Testis (tissue), 3 donors: ENCODE data around the gene NDUFAF2. TPM values are rescaled to one million over a fixed set of nuclear protein-coding genes. Genes with fewer than 3 reads are reported as not detected.

Experiments
- DNase-seq: peaks from one replicate; pipeline ENCODE4 v3.0.0-alpha.2; 2019
- H3K27ac ChIP-seq, 2 donors: fragments of 200-600 bp; sonication (generic); one replicate each; pipeline ENCODE4 v1.5.1; 2019
- H3K27me3 ChIP-seq: fragments of 200-600 bp; sonication (generic); one replicate; pipeline ENCODE4 v1.5.1; 2019
- H3K36me3 ChIP-seq: fragments of 200-600 bp; sonication (generic); one replicate; pipeline ENCODE4 v1.5.1; 2017; ENCODE audit warnings: low read depth; ENCODE audit errors: missing control alignments
- H3K4me1 ChIP-seq: fragments of 200-600 bp; sonication (generic); one replicate; pipeline ENCODE4 v1.5.1; 2019
- H3K4me3 ChIP-seq, 2 donors: fragments of 200-600 bp; sonication (generic); one replicate each; pipeline ENCODE4 v1.5.1; 2017 to 2019
- H3K9me3 ChIP-seq: fragments of 200-600 bp; sonication (generic); one replicate; pipeline ENCODE4 v1.5.1; 2017
- POLR2A ChIP-seq: fragments of 450-650 bp; IDR thresholded peaks from one replicate; pipeline ENCODE4 v1.6.1; 2017; ENCODE audit warnings: antibody characterized with exemption, mild to moderate bottlenecking, moderate library complexity
- WGBS, 2 donors: methylation state at CpG; one replicate each; pipeline ENCODE4 v1.1.5; 2018; 5-methylcytosine and 5-hydroxymethylcytosine counted together
- intact Hi-C: fragments of 100-400 bp; cut with DNase I; formaldehyde crosslinking; loops from one replicate; pipeline ENCODE4 v1.15.1; 2023; ENCODE audit warnings: low total_unique reads
- polyA plus RNA-seq: library from polyadenylated mRNA; stranded (reverse); fragments of 350-450 nt; fragmentation: Illumina TruSeq; extraction: RNeasy Lipid Tissue Mini Kit (QIAGEN cat#74804); gene quantifications from one replicate; pipeline ENCODE4 v1.2.3, GENCODE V29; 2014; ENCODE audit warnings: low read depth, low replicate concordance; ENCODE audit not compliant: insufficient read depth
- total RNA-seq, 2 donors: library from RNA; depleted of rRNA; stranded (reverse); fragments of >200 nt; gene quantifications; one replicate each; pipeline ENCODE4 v1.2.3, GENCODE V29; 2016
- TF ChIP-seq, protein P1 (sequence below), 3 experiments: fragments of 450-650 bp in 2 of 3; fragments of 200-600 bp in 1 of 3; sonication (generic) in 1 of 3; IDR thresholded peaks; one replicate each; pipeline ENCODE4 v1.5.1; 2016 to 2019; ENCODE audit warnings: antibody characterized with exemption in 3 of 3, mild to moderate bottlenecking in 2 of 3, moderate library complexity in 1 of 3

Gene NDUFAF2
- total and polyA plus RNA-seq, 3 donors from 2014 or later: 18.1 to 30.8 (median 22.3) TPM

DNA sequence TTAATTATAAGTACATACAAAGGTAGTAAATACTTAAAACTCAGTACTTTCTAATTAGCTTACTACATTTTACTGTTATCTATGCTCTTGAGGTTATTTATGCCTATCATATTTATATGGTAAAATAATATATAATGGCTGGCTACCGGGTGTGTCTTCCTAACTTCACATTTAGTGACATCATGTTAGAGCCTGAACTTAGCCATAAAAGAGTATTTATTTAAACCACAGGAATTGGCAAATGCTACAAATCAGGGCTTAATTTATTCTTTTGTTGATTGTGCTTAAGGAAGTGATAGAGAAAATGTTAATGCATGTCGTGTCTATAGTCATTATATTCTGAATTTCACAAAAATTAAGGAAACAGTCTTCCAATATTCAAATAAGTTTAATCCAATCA, 73.1 kb downstream of the NDUFAF2 start:
- 90 to 91% methylated on average over 2 of the region's 2 CpGs for WGBS, 2 donors
- no peaks in the 10 kb centered on the region for H3K27me3 ChIP-seq
- no peaks in the 10 kb centered on the region for H3K36me3 ChIP-seq
- DNase-seq: no peak
- TF ChIP-seq, protein P1, sequence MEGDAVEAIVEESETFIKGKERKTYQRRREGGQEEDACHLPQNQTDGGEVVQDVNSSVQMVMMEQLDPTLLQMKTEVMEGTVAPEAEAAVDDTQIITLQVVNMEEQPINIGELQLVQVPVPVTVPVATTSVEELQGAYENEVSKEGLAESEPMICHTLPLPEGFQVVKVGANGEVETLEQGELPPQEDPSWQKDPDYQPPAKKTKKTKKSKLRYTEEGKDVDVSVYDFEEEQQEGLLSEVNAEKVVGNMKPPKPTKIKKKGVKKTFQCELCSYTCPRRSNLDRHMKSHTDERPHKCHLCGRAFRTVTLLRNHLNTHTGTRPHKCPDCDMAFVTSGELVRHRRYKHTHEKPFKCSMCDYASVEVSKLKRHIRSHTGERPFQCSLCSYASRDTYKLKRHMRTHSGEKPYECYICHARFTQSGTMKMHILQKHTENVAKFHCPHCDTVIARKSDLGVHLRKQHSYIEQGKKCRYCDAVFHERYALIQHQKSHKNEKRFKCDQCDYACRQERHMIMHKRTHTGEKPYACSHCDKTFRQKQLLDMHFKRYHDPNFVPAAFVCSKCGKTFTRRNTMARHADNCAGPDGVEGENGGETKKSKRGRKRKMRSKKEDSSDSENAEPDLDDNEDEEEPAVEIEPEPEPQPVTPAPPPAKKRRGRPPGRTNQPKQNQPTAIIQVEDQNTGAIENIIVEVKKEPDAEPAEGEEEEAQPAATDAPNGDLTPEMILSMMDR (IDR thresholded peaks at IDR 0.05): no peak
- TF ChIP-seq POLR2A: no peak
- intact Hi-C loops: no loop called here
- H3K4me1 ChIP-seq: no peaks in the 10 kb centered on the region
- H3K4me3 ChIP-seq: no peak overlapping the region
- H3K9me3 ChIP-seq: no peaks in the 10 kb centered on the region
- no peak overlapping the region for H3K27ac ChIP-seq

DNA sequence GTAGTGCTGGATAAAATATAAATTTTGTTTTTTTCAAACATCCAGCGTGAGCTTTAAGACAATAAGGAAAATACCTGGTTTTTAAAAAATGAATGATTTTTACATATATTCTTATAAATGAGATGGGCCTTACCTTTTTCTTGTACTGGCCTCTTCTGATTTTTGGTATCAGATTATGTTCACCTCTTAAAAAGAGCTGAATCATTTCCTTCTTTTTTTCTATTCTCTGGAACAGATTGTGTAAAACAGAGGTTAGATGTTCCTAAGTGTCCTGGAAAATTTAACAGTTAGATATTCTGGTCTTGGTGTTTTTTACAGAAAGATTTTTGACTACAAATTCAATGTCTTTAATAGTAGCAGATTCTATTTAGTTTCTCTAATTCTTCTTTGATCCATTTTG, 74.6 kb downstream of the NDUFAF2 start:
- TF ChIP-seq, protein P1 (IDR thresholded peaks at IDR 0.05): no peak
- no peak for TF ChIP-seq POLR2A

DNA sequence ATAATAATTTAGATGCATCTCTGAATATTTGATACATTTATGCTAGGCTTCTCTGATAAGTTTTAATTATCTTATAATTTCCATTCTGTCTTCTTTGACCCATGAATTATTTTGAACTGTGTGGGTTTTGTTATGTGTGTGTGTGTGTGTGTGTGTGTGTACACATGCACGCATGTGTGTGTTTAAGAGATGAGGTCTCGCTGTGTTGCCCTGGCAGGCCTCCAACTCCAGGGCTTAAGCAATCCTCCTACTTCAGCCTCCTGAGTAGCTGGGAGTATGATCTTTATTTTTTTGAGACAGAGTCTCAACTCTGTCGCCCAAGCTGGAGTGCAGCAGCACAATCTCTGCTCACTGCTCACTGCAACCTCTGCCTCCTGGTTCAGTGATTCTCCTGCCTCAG, 75.4 kb downstream of the NDUFAF2 start:
- WGBS, 2 donors: 64 to 70% methylated on average over 3 of the region's 3 CpGs

More for the DNA sequence above, 74.6 kb downstream of the NDUFAF2 start:
- no peak for DNase-seq
- Histone ChIP-seq H3K36me3 (no peaks in the 10 kb centered on the region), H3K9me3 (no peaks in the 10 kb centered on the region), H3K4me1 (no peaks in the 10 kb centered on the region), H3K27ac (no peak overlapping the region), H3K4me3 (no peak overlapping the region), H3K27me3 (no peaks in the 10 kb centered on the region)
- intact Hi-C loops: no loop called here
- whole genome bisulfite sequencing, 2 donors: 95 to 100% methylated on average over 1 of the region's 1 CpG

DNA sequence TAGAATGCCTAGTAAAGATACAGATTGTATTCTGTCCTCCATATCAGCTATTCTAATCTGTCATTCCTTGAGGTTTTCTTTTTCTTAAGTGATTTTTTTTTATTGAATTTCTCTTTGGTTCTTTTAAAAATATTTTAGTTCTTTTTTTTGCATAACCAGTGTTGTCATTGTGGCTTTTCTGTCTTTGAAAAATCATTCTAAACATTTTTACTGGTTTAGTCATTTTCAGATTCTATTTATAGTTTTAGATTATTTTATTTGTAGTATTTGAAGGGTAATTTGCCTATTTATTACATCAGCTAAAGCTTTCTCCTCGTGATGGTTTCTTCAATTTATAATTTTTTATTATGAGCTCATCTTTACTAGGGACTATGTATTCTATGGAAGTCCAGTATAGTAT, 78.1 kb downstream of the NDUFAF2 start:
- intact Hi-C loops: no loop called here
- Histone ChIP-seq H3K4me1 (no peaks in the 10 kb centered on the region), H3K4me3 (no peak overlapping the region), H3K27ac (no peak overlapping the region), H3K27me3 (no peaks in the 10 kb centered on the region), H3K9me3 (no peaks in the 10 kb centered on the region), H3K36me3 (no peaks in the 10 kb centered on the region)
- DNase-seq: no peak
- 86 to 95% methylated on average over 1 of the region's 1 CpG for WGBS, 2 donors
- TF ChIP-seq, protein P1 (IDR thresholded peaks at IDR 0.05): no peak
- no peak for TF ChIP-seq POLR2A

More for the DNA sequence above, 75.4 kb downstream of the NDUFAF2 start:
- H3K36me3 ChIP-seq: no peaks in the 10 kb centered on the region
- intact Hi-C loops: no loop called here
- no peak for DNase-seq
- no peaks in the 10 kb centered on the region for H3K4me1 ChIP-seq
- no peak overlapping the region for H3K4me3 ChIP-seq
- no peaks in the 10 kb centered on the region for H3K9me3 ChIP-seq
- H3K27me3 ChIP-seq: no peaks in the 10 kb centered on the region
- TF ChIP-seq, protein P1 (IDR thresholded peaks at IDR 0.05): no peak
- no peak for TF ChIP-seq POLR2A
- H3K27ac ChIP-seq: no peak overlapping the region

DNA sequence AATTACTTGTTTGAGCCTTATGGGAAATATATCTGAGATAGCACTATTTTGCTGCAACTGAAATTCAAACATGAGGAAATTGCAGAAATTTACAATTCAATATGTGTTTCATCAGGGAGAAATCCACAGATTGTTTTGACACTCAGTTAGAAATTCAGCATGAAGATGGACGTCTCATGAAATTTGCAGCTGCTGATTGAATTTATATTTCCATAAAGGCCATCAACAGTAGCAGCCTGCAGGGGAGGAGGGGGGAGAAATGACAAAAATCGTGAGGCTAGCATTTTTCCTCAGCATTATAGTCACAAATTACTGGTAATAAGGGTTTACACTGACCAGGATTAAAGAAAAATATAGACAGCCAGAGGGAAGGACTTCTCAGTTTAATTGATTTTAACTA, 81.0 kb downstream of the NDUFAF2 start:
- H3K27ac ChIP-seq: no peak overlapping the region
- no peaks in the 10 kb centered on the region for H3K27me3 ChIP-seq
- 79 to 80% methylated on average over 2 of the region's 2 CpGs for WGBS, 2 donors
- intact Hi-C loops: no loop called here
- H3K4me1 ChIP-seq: no peaks in the 10 kb centered on the region
- H3K4me3 ChIP-seq: no peak overlapping the region
- no peak for DNase-seq
- no peaks in the 10 kb centered on the region for H3K36me3 ChIP-seq
- no peaks in the 10 kb centered on the region for H3K9me3 ChIP-seq
- TF ChIP-seq, protein P1 (IDR thresholded peaks at IDR 0.05): no peak
- TF ChIP-seq POLR2A: no peak
